ENCODE data around the gene TMEM37.

TMEM37 gene

DNA sequence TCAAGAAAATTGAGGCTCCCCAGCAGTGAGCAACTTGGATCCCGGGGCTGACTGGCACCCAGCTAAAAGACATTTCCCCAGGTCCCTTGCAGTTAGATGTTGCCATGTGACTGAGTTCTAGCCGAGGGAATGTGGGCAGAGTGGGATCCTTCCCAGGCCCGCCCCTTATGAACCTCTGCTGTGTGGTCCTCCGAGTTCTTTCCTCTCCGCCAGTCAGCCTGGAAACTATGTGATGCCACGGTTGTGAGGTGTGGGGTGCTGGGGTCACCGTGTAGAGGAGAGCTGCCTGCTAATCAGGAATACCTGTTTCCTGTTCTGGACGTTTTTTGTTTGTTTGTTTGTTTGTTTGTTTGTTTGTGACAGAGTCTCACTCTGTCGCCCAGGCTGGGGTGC lies 45.5 kb downstream of the TMEM37 start:
- DNase-seq (ENCODE audit: low spot score) = no peak

DNA sequence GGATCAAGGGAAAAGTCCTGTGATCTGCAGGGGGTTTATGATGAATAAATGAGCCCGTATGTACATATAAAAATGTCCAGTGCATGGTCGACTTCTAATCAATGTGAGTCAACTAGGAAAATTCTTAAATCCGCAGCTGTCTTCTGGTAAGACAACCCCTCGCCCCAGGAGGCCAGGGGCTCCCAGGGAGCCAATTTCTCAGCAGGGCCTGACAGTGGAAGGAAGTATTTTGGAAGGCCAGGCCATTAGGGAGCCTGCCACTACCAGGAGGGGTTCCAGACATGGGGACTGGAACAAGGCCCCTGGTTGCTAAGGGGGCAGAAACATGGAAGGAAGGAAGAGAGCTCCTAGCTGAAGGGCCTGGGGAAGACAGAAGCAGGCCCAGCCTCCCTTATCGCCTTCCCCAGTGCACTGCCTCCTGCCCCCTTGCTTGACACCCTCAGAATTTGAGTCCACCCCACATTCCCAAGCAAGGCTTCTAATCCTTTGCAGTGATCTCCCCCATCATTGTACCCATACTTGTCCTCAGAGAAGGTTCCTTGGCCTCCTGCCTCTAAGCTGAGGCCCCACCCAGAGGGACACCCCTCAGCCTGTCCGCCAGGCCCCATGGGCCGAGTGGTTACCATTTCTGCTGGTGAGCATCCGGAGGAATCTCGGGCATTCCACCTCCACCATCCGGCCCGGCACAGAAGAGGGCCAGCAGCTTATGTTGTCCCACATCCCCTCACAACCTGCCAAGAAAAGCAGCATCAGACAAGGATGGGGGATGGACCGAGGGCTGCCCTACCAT lies 46.7 kb downstream of the TMEM37 start:
- DNase-seq (ENCODE audit: low spot score) = no peak

DNA sequence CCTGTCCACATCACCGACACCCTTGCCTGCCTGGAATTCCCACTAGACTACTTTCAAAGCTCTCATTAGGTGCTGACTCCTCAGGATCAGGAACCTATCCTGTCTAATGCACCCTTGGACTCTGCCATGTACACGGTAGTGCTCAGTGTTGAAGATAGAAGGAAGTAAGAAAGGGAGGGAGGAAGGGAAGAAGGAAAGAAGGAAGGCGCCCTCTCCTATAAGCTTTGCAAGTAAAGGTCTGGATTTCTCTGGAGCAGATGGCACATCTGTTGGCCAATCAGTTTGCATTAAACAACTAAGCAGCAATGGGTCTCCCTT lies 47.3 kb downstream of the TMEM37 start:
- DNase-seq (ENCODE audit: low spot score) = no peak

DNA sequence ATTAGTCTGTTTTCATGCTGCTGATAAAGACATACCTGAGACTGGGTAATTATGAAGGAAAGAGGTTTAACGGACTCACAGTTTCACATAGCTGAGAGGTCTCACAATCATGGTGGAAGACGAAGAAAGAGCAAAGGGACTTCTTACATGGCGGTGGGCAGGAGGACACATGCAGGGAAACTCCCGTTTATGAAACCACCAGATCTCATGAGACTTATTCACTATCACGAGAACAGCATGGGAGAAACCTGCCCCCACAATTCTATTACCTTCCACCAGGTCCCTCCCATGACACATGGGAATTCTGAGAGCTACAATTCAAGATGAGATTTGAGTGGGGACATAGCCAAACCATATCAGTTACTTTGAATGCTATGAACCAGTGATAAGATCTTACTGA lies 48.5 kb downstream of the TMEM37 start:
- no peak for DNase-seq (ENCODE audit: low spot score)

DNA sequence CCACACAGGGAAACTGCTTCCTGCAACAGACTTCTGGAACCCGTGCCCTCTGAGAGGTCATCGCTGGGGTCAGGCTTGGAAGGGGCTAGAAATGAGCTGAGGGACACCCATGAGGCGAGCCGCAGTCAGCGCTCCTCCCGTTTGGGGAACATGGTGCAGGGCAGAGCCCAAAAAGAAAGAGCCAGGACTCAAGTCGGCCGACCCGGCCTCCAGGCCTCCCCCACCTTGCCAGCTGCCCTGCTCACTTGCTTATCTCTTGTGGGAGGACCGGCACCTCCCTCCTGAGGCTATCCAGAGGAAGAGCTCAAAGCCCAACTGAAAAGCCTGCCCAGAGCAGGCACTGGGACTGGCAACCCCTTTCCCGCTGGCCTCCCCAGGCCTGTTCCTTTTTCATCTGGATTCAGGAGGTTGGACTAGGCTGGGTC lies 49.1 kb downstream of the TMEM37 start:
- no peak for DNase-seq (ENCODE audit: low spot score)

DNA sequence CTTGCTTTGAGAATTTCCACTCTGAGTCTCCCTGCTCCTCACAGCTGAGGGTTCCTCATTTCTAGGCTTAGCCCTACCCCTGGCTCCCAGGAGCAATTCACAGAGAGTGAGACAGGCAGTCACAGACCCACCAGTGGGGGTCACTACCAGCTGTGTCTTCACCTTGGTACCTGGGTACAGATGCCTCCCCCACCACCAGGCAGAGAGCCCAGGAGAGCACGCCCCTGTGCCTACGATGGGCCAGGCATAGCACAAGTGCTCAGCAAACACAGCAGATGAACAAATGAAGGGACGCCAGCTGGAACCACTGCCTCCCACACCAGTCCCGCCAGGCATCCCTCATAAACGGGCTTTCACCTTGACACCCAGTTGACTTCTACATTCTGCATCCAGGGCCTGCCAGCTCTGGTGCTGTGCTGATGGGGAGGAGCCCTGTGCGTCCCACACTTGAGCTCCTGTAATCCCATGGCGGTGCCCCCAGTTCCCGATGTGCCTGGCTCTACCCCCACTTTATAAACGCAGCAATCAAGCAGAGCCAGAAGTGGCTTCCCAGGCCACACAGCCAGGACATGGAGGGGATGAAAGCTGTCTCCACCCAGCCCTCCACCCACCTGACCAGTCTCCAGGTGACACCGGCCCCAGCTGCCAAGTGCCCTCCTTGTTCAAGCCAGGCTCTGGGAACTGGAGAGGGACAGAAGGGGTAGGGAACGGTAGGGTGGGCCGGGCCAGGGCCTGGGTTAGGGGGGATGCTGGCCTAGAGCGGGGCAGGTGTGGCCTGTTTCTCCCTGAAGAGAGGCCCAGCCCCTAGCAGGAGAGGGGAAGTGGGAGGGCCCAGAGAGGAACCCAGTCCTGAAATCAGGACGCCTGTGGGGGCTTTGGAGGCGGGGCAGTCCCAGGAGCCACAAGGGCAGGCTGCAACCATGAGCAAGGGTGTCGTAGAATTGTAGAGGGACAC lies 50.1 kb downstream of the TMEM37 start:
- DNase-seq (ENCODE audit: low spot score) = no peak

DNA sequence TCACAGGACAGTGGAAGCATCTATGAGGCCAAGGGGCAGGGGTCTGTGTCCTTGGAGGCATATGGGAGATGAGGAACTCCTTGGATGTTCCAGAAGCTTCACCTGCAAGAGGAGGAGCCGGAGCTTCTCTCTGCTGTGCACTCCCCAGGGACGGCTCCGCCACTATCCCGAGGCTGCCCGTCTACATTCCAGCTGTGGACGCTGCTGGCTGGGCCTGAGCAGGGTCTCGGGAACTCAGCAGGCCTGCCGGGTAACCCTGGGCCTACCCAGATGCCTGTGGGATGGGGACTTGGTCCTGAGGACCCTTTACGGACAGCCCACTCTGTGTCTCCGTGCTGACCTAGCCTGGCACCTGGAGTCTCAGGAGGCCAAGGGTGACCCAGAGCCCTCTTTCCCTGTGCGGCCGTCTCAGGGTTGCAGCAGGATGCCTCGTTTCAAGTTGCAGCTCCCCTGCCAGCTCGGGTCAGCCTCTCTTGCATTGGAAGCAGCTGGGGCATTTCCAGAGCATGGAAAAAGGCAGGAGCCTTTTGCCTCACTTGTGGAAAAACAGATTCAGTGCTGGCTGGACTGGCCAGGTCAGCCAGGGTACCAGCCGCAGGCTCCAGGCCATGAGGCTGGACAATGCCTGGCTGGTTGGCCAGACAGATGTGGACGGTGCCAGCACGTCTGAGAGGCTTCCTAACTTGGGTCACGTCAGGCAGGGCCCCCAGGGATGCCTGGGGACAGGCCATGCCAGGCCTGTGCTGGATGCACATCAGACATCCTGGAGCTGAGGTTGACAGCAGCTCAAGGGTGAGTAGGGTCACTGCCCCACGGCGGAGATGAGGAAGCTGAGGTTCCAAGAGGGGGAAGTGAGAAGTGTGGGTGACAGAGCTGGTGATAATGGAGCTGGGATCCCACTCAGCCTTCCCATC lies 51.1 kb downstream of the TMEM37 start:
- no peak for DNase-seq (ENCODE audit: low spot score)

DNA sequence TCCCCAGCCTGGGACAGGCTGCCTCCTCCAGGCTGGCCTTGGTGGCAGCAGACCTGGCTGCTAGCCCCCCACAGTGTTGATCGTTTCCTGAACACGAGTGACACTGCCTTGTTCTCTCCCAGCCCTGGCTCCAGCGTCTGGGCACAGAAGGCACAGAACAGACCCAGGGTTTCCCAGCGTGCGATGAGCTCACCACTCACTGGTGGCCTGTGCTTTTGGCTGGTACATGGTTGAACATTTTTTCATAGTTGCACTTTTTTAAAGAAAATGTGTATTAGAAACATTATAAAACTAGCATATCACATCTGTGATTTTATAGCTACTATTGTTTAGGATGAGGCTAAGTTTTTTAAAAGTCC lies 51.7 kb downstream of the TMEM37 start:
- no peak for DNase-seq (ENCODE audit: low spot score)

DNA sequence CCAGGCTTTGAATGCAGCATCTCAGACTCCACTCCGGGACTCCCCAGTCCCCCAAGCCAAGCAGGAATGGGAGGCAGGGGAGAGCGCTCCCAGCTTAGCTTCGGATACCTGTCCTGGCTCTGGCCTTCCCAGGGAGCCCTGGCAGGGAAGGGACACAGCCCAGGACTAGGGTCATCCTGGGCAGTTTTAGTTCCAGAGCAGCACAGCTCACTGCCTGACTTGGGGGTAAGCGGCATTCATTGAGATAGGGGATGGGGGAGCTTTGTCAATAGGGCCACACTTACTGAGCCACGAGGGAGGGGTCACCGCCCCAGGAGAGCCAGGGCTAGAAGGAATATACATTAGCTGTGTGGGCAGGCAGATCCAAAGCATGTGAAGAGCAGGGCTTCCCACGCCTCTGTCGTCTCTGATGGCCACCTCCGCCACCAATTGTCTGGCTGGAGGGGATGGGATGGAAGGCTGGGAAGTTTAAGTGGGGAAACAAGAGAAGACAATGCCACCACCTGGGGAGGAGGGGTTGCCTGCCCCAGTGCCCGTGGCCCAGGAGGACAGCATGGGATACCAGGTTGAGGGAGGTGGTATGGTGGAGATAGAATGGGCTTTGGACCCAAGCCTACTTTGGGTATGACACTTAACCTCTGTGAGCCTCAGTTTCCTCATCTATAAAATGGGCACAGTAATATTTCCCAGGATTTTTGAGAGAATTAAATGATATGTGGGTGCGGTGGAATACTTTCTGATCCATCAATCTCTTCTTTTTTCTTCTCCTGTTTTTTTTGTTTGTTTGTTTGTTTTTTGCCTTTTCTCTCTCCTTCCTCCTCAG lies 52.5 kb downstream of the TMEM37 start:
- DNase-seq (ENCODE audit: low spot score) = no peak

DNA sequence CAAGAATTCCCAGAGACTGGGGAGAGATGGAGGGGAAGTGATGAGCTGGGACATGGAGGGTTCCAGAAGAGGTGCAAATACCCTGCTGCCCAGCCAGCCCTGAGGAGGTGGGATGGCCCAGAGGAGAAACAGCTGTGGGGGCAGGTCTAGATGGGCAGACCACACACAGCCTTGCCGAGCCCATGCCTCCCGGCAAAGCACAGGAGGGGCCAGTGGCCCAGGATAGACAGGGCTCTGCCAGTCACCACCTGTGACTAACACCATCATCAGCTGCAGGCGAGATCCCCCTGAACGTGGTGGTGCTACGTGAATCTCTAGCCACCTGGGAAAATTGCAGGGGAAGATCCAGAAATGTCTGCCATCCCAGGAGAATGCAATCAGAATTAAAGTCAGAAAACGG lies 53.2 kb downstream of the TMEM37 start:
- no peak for DNase-seq (ENCODE audit: low spot score)

DNA sequence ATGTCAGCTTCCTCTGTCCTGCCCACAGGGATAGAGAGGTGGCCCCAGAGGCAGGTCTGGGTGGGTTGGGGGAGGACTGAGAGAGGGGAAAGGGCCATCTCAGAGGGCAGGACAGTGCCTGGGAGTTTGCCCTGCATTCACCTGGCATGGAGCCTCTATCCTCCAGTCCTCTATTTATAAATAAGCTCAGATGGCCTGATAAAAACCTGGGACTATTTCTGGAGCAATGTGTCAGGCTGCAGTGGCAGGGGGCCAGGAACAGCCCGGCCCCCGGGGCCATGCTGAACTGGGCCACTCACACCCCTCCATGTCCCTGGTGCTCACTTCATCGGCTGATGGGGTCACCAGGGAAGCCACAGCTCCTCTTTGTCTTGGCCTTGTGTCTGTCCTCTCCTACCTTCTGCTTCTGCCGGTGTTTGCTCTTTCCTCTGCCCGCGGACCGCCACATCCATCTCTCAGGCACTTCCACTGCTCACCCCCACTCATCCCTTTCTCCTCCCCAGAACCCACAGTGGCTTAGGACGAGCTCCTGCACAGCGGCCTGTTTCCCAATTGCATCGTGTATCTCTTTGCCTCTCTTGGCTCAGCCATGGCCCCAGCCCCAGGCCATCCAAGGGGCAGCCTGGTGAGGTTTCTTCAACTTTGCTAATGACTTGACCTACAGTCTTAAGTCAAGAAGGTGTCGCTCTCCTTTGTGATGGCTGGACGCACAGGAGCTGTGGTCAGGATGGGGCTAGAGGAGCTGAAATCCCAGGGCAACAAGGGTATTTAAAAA lies 53.9 kb downstream of the TMEM37 start:
- no peak for DNase-seq (ENCODE audit: low spot score)

DNA sequence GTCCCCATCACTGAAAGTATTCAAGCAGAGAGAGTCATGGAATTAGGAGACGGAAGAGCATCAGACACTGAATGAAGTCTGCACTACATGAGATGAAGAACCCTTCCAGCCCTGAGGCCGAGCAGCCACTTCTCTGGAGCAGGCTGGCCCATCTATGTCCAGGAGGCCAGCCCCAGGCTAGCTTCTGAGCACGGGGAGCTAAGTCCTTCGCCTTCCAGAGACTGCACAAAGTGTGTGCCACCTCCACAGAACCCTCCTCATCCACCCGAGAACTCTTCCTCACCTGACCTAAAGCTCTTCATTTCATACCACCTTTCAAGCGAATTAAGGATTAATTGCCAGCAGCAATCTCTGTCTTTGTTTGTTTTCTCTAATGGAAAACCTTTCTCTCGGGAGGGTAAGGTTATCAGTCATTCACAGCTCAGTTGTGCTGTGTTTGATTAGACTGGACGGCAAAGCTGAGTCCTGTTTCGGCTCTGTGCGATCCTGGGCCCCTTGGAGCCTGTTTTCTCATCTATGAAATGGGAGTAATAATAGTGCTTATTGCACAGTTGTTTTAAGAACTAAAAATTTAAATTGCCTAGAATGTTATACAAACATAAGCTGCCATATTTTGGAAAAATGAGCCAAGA lies 54.7 kb downstream of the TMEM37 start:
- no peak for DNase-seq (ENCODE audit: low spot score)

DNA sequence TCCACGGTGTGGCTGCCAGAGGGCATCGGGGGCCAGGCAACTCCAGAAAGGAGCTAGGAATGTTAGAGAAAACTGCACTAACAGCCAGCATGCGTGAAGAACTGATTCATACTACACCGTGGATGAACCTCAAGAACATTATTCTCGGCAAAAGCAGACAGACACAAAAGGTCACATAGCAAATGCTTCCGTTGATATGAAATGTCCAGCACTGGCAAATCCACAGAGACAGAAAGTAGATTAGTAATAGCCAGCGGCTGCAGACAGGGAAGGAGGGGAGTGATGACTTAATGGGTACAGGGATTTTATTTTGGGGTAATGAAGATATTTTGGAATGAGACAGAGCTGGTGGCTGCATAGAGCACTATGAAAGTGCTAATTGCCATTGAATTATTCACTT lies 55.2 kb downstream of the TMEM37 start:
- no peak for DNase-seq (ENCODE audit: low spot score)

DNA sequence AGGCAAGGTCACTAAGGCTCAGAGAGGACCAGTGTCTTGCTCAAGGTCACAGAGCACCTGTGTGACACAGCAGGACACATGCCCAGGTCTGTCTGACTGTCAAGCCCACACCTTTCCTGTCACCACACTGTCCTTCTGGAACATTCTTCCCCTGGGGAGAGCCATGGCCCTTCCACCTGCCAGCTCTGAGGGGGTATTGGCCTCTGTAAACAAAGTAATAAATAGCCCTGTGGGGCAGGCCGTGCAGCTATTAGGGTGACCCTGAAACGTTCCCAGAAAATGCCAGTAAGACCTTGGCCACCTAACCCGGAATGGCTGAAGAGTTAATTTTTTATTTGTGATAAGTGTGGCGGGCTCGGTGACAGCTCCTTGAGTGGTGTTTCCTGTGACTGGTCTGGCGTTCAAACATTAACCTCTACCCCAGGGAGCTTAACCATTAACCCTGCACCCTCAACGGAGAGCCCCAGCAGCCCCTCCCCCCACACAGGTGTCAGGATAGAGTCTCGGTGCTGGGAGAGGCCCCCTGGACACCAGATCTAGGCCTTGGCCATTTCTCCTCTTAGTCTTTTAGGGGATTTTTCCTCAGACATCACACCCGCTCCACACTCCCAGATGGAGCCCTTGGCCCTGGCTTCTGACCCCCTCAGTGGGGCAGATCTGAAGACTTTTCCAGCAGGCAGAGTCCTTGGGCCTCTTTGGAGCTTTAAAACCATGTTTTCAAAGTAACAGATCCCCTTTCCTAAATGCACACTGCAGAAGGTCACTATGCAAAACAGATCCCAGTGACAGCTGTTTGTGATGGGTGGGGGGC lies 56.0 kb downstream of the TMEM37 start:
- DNase-seq (ENCODE audit: low spot score) = no peak

Data from SK-N-DZ (cell line).